IPS-NIHi7 (cell line): ENCODE data around the gene HNRNPC.
A peak's percentile ranks its signal among the peaks of the same experiment; 100 is the strongest.
"Not testable (repeated sequence)": the region's sequence is repeated elsewhere in the genome, so short reads cannot be mapped to it uniquely, and the experiment has no call there.

ENCODE experiments used
- DNase-seq: peaks from one replicate; pipeline ENCODE4 v3.0.0; 2012; ENCODE audit warnings: mixed read lengths; ENCODE audit errors: extremely low spot score

HNRNPC gene

GRCh38 chr14:21269252-21270046 is at the start of gene HNRNPC:
Gene HNRNPC (minus strand): TSS chr14:21269442. CDS start chr14:21234193, 35,249 bp downstream.
- peak; percentile 98 for DNase-seq

DNA sequence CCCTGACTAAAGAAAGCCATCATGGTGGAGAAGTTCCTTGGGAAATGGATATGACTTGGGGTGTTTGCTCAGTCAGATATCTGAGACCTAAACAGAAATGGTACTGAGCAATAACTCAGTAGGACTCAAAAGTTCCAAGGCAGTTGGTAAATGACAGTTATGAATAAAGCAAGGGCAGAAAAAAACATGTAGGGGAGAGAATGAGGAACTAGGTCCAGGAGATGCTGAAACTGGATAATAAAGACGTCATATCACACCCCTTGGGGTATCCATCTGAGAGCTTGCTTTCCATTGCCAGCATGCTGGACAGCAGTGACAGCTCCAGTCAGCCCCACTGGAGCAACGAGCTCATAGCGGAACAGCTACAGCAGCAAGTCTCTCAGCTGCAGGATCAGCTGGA is 48.2 kb upstream of the HNRNPC start:
- no peak for DNase-seq

GRCh38 chr14:21313512-21313911 is 44.3 kb upstream of the HNRNPC start:
- no peak for DNase-seq

DNA sequence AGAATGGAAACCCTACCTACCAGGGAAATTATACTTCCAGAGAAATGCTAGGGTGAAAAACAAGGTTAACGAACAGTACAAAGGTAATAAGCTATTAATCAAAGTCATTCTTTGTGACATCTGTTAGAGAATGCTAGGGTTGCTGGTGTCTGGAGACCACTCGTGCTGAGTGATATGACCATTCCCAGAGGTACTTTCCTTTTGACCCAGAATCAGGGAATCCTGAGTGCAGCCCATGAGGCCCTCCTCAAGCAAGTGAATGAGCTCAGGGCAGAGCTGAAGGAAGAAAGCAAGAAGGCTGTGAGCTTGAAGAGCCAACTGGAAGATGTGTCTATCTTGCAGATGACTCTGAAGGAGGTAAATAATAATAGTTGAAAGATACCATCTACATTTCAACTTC is 42.4 kb upstream of the HNRNPC start:
- no peak for DNase-seq

DNA sequence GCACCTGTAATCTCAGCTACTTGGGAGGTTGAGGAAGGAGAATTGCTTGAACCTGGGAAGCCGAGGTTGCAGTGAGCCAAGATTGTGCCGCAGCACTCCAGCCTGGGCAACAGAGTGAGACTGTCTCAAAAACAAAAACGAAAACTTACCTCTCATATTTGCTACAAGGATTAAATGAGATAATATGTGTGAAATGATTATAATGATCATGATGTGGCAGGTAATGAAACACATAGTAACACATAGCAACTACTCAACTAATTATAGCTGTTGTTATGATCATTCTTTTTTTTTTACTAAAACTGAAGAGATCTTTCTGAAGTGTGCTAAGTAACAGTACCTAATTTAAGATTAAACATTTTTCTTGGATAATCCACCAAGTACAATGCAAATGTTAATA is 40.7 kb upstream of the HNRNPC start:
- DNase-seq: no peak

DNA sequence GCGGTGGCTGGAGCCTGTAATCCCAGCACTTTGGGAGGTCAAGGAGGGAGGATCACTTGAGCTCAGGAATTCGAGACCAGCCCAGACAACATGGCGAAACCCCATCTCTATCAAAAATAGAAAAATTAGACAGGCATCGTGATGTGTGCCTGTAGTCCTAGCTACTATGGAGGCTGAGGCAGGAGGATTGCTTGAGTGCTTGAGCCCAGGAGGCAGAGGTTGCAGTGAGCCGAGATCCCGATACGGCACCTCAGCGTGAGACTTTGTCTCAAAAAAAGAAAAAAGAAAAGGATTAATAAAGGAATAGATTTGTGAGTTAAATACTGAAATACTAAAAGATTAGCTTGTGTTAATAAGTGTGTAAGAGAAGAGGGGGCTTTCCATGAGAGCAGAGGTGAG is 40.0 kb upstream of the HNRNPC start:
- DNase-seq: no peak

DNA sequence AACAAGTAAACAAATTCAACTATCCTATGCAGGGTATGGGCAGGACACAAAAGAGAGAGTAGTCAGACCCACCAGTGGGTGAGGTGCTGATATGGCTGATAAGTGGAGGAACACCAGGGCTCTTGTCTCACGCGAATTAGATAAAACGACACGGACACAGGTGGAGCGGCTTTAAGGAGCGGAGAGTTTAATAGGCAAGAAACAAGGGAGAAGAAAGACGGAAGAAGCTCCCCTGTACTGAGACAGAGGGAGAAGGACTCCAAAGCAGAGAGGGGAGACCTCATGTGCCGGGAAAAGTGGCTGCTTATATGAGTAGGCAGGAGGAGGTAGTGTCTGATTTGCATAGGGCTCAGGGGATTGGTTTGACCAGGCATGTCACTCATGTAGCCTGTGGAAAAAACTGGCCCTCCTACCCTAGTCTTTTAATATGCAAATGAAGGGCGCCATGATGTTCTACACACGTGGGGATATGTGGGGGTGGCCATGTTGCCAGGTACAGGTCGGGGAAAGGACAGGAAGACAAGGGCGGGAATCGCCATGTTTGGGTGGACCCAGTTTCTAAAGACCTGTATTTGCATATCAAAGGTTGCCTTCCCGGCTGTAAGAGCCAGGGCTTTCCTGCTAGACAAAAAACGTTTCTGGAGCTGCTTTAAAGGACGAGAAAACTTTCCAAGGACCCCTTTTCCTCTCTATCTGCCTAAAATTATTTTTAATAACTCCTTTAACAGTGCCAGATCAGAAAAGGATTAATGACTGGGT is 39.4 kb upstream of the HNRNPC start:
- peak; percentile 72 for DNase-seq

- DNase-seq: no peak
Observed at GRCh38 chr14:21308132-21308478, 38.9 kb upstream of the HNRNPC start.

GRCh38 chr14:21307637-21308036 is 38.4 kb upstream of the HNRNPC start:
- DNase-seq: no peak

DNA sequence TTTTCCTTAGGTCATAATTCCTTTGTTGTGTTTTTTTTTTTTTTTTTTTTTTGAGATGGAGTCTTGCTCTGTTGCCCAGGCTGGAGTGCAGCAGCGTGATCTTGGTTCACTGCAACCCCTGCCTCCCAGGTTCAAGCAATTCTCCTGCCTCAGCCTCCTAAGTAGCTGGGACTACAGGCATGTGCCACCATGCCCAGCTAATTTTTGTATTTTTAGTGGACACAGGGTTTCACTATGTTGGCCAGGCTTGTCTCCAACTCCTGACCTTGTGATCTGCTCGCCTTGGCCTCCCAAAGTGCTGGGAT is 33.5 kb upstream of the HNRNPC start:
- DNase-seq: not testable (repeated sequence)

GRCh38 chr14:21302013-21302835 is 33.0 kb upstream of the HNRNPC start:
- DNase-seq: no peak

- peak; percentile 74 for DNase-seq
Observed at GRCh38 chr14:21300892-21301291, 31.6 kb upstream of the HNRNPC start.

DNA sequence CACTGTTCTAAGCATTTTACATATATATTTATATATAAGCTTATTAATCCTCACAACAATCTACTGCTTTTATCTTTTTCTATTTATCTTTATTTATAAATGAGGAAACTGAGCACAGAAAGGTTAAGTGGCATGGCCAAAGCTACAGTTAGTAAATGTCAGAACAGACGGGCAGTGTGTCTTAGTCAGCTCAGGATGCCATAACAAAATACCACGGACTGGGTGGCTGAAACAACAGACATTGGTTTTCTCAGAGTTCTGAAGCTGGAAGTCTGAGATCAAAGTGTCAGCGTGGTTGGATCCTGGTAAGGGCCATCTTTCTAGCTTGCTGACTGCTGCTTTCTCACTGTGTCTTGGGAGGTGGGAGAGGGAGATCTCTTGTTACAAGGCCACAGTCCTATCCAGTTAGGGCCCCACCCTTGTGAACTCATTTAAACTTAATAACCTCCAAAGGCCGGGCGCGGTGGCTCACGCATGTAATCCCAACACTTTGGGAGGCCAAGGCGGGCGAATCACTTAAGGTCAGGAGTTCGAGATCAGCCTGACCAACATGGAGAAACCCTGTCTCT is 30.4 kb upstream of the HNRNPC start:
- no peak for DNase-seq

DNA sequence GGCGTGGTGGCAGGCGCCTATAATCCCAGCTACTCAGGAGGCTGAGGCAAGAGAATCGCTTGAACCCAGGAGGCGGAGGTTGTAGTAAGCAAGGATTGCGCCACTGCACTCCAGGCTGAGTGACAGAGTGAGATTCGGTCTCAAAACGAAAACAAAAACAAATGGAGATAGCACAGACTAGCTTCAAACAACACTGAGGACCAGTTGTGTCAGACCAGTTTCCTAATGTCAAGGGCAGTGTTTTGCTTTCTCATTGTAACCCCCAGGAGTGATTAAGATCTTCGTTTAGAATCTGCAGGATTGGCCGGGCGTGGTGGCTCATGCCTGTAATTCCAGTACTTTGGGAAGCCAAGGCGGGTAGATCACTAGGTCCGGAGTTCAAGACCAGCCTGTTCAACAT is 29.1 kb upstream of the HNRNPC start:
- no peak for DNase-seq

DNA sequence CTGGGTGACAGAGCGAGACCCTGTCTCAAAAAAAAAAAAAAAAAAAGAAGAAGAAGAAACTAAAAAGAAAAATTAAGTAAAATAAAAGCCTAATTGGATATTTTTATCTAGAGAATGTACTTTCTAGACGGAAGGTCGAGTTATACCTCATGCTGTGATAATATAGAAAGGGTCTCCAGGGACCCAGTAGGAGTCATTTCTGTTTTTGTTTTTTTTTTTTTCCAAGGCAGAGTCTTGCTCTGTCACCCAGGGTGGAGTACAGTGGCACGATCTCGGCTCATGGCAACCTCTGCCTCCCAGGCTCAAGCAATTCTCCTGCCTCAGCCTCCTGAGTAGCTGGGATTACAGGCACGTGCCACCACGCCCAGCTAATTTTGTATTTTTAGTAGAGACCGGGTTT is 24.8 kb upstream of the HNRNPC start:
- DNase-seq: not testable (repeated sequence)

- DNase-seq: no peak
Observed at GRCh38 chr14:21287168-21287567, 17.9 kb upstream of the HNRNPC start.

DNA sequence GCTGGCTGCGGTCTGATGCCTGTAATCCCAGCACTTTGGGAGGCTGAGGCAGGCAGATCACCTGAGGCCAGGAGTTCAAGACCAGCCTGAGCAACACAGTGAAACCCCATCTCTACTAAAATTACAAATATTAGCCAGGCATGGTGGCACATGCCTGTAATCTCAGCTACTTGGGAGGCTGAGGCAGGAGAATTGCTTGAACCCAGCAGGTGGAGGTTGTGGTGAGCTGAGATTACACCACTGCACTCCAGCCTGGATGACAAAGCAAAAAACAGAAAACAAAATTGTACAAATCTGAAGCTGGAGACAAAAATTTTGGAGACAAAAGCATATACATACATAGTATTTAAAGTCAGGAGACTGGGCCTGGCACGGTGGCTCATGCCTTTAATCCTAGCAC is 17.3 kb upstream of the HNRNPC start:
- not testable (repeated sequence) for DNase-seq

GRCh38 chr14:21281917-21282316 is 12.7 kb upstream of the HNRNPC start:
- DNase-seq: not testable (repeated sequence)

GRCh38 chr14:21279783-21280182 is 10.5 kb upstream of the HNRNPC start, which contains the start of gene RPGRIP1:
Gene RPGRIP1 (plus strand): TSS chr14:21280083. CDS start chr14:21287977, 7,894 bp downstream.
- DNase-seq: no peak

GRCh38 chr14:21278632-21279031 is 9.4 kb upstream of the HNRNPC start:
- no peak for DNase-seq

DNA sequence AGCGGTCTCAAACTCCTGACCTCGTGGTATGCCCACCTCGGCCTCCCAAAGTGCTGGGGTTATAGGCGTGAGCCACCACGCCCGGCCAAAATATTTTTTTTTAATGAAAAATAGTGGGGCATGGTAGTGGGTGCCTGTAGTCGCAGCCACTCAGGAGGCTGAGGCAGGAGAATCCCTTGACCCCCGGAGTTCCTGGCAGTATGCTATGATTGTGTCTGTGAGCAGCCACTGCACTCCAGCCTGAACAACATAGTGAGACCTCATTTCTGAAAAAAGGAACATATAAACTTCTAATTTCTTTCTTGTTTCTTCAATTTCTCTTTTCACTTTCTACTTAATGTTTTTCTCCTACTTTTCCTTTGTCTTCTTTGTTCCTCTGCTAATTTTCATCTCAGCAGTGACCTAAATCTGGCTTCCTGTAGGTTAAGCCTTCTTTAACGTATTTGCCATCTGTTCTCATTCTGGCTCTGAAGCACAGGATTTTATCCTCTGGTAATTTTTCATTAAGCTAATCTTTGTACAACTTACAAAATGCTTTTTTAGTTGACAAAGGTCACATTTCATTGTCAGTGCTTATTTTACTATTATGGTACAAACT is 6.1 kb upstream of the HNRNPC start:
- no peak for DNase-seq

- DNase-seq: not testable (repeated sequence)
Observed at GRCh38 chr14:21272661-21273060, 3.4 kb upstream of the HNRNPC start.
